Thymus (tissue), 11 donors: Measurements from ENCODE around the gene SDSL. TPM values are rescaled to one million over a fixed set of nuclear protein-coding genes. Genes with fewer than 3 reads are reported as not detected.

Source experiments
- DNase-seq, 9 donors: peaks; one replicate each; pipeline ENCODE4 v3.0.0-alpha.2; 2013; ENCODE audit warnings: low spot score in 9 of 9, low read depth in 6 of 9, missing footprints in 1 of 9
- H3K27ac ChIP-seq, 2 donors: one replicate each; pipeline ENCODE4 v1.5.1; 2013; ENCODE audit warnings: control low read depth in 1 of 2, low read depth in 1 of 2, low read length in 1 of 2, mild to moderate bottlenecking in 1 of 2, moderate library complexity in 1 of 2
- H3K27me3 ChIP-seq, 2 donors: one replicate each; pipeline ENCODE4 v1.5.1; 2013; ENCODE audit warnings: low read length in 1 of 2; ENCODE audit not compliant: control insufficient read depth in 2 of 2, insufficient read depth in 1 of 2
- H3K36me3 ChIP-seq, 2 donors: one replicate each; pipeline ENCODE4 v1.5.1; 2013; ENCODE audit warnings: low read length in 1 of 2, mild to moderate bottlenecking in 1 of 2, moderate library complexity in 1 of 2; ENCODE audit not compliant: control insufficient read depth in 2 of 2, insufficient read depth in 2 of 2
- H3K4me1 ChIP-seq, 2 donors: one replicate each; pipeline ENCODE4 v1.5.1; 2013; ENCODE audit warnings: low read length in 2 of 2; ENCODE audit not compliant: control insufficient read depth in 2 of 2, insufficient read depth in 2 of 2
- H3K4me3 ChIP-seq, 2 donors: one replicate each; pipeline ENCODE4 v1.5.1; 2013; ENCODE audit warnings: low read length in 2 of 2, control low read depth in 1 of 2, mild to moderate bottlenecking in 1 of 2
- H3K9me3 ChIP-seq, 2 donors: one replicate each; pipeline ENCODE4 v1.5.1; 2013; ENCODE audit warnings: low read length in 1 of 2, mild to moderate bottlenecking in 1 of 2; ENCODE audit not compliant: control insufficient read depth in 2 of 2, insufficient read depth in 1 of 2
- WGBS: extraction: QIAGEN DNeasy Blood & Tissue Kit; methylation state at CpG from one replicate; pipeline ENCODE4 v1.1.7; 2013; 5-methylcytosine and 5-hydroxymethylcytosine counted together
- polyA plus RNA-seq: library from polyadenylated mRNA; stranded (reverse); fragments of 200-250 nt; gene quantifications from one replicate; pipeline ENCODE4 v1.2.3, GENCODE V29; 2013
- total RNA-seq: library from RNA; stranded (reverse); fragments of 120-200 nt; gene quantifications from one replicate; pipeline ENCODE4 v1.2.4, GENCODE V29; 2013
- donor health status: healthy.

Gene SDSL
- total and polyA plus RNA-seq, 2 donors: 2.1 to 13.1 TPM

GRCh38 chr12:113452458-113452857 lies 30.3 kb downstream of the SDSL start:
- 98% methylated on average over 2 of the region's 2 CpGs for WGBS
- Histone ChIP-seq H3K27me3 (peaks cover 0 to 7% of the 10 kb centered on the region in 2 donors), H3K9me3 (peaks cover 0 to 4% of the 10 kb centered on the region in 2 donors), H3K36me3 (no peaks in the 10 kb centered on the region), H3K4me1 (no peaks in the 10 kb centered on the region), H3K27ac (no peak overlapping the region), H3K4me3 (no peak overlapping the region)
- DNase-seq: no peak

- no peaks in the 10 kb centered on the region for H3K36me3 ChIP-seq
- peaks cover 0 to 4% of the 10 kb centered on the region in 2 donors for H3K9me3 ChIP-seq
- H3K27me3 ChIP-seq: peaks cover 0 to 11% of the 10 kb centered on the region in 2 donors
- H3K4me1 ChIP-seq: no peaks in the 10 kb centered on the region
- no peak overlapping the region for H3K27ac ChIP-seq
- H3K4me3 ChIP-seq: no peak overlapping the region
- 47% methylated on average over 6 of the region's 6 CpGs for WGBS
- no peak for DNase-seq
These were observed 31.1 kb downstream of the SDSL start for GRCh38 chr12:113453330-113453729.

GRCh38 chr12:113456199-113456598 lies 34.0 kb downstream of the SDSL start:
- Histone ChIP-seq H3K9me3 (no peaks in the 10 kb centered on the region), H3K4me3 (no peak overlapping the region), H3K36me3 (no peaks in the 10 kb centered on the region), H3K27me3 (peaks cover 0 to 31% of the 10 kb centered on the region in 2 donors), H3K4me1 (no peaks in the 10 kb centered on the region), H3K27ac (no peak overlapping the region)
- WGBS: 83% methylated on average over 2 of the region's 2 CpGs
- no peak for DNase-seq

- 57% methylated on average over 4 of the region's 4 CpGs for WGBS
- peaks cover 3 to 37% of the 10 kb centered on the region in 2 donors for H3K27me3 ChIP-seq
- H3K4me3 ChIP-seq: no peak overlapping the region
- no peaks in the 10 kb centered on the region for H3K36me3 ChIP-seq
- H3K9me3 ChIP-seq: no peaks in the 10 kb centered on the region
- no peaks in the 10 kb centered on the region for H3K4me1 ChIP-seq
- H3K27ac ChIP-seq: no peak overlapping the region
- DNase-seq: no peak
These were observed 34.6 kb downstream of the SDSL start for GRCh38 chr12:113456761-113457160.

- Histone ChIP-seq H3K9me3 (no peaks in the 10 kb centered on the region), H3K4me1 (no peaks in the 10 kb centered on the region), H3K27ac (no peak overlapping the region), H3K27me3 (peaks cover 5 to 40% of the 10 kb centered on the region in 2 donors), H3K36me3 (no peaks in the 10 kb centered on the region), H3K4me3 (no peak overlapping the region)
- DNase-seq: no peak
- WGBS: 77% methylated on average over 10 of the region's 10 CpGs
These were observed 35.0 kb downstream of the SDSL start for GRCh38 chr12:113457185-113457584.

- no peak for DNase-seq
- peaks cover 8 to 45% of the 10 kb centered on the region in 2 donors for H3K27me3 ChIP-seq
- H3K4me1 ChIP-seq: no peaks in the 10 kb centered on the region
- H3K36me3 ChIP-seq: no peaks in the 10 kb centered on the region
- 81% methylated on average over 4 of the region's 4 CpGs for WGBS
- H3K9me3 ChIP-seq: no peaks in the 10 kb centered on the region
- H3K4me3 ChIP-seq: no peak overlapping the region
- no peak overlapping the region for H3K27ac ChIP-seq
These were observed 35.5 kb downstream of the SDSL start for GRCh38 chr12:113457710-113458109.

GRCh38 chr12:113459981-113460380 lies 37.8 kb downstream of the SDSL start:
- peaks cover 31 to 66% of the 10 kb centered on the region in 2 donors for H3K27me3 ChIP-seq
- DNase-seq: no peak
- no peak overlapping the region for H3K4me3 ChIP-seq
- H3K36me3 ChIP-seq: no peaks in the 10 kb centered on the region
- H3K4me1 ChIP-seq: no peaks in the 10 kb centered on the region
- H3K27ac ChIP-seq: no peak overlapping the region
- WGBS: 56% methylated on average over 4 of the region's 4 CpGs
- H3K9me3 ChIP-seq: no peaks in the 10 kb centered on the region

- Histone ChIP-seq H3K27me3 (peaks cover 48 to 80% of the 10 kb centered on the region in 2 donors), H3K4me3 (no peak overlapping the region), H3K9me3 (no peaks in the 10 kb centered on the region), H3K4me1 (no peaks in the 10 kb centered on the region), H3K36me3 (no peaks in the 10 kb centered on the region), H3K27ac (no peak overlapping the region)
- WGBS: 30% methylated on average over 5 of the region's 5 CpGs
- DNase-seq: no peak
These were observed 39.5 kb downstream of the SDSL start for GRCh38 chr12:113461666-113462065.

- Histone ChIP-seq H3K27ac (no peak overlapping the region), H3K27me3 (peaks cover 53 to 84% of the 10 kb centered on the region in 2 donors), H3K9me3 (no peaks in the 10 kb centered on the region), H3K4me1 (no peaks in the 10 kb centered on the region), H3K4me3 (peak overlapping the region in 1 of 2 donors; percentile 7), H3K36me3 (no peaks in the 10 kb centered on the region)
- WGBS: 11% methylated on average over 25 of the region's 25 CpGs
- peak; percentile 29 to 71 (median 36) for DNase-seq
These were observed 40.1 kb downstream of the SDSL start for GRCh38 chr12:113462117-113462774.
